Body of pancreas (tissue), 4 donors: ENCODE results near the gene TBXA2R. TPM values are rescaled to one million over a fixed set of nuclear protein-coding genes. Genes with fewer than 3 reads are reported as not detected.
A peak's percentile ranks its signal among the peaks of the same experiment; 100 is the strongest.

Experiments
- ATAC-seq: fragments of 150-250 bp; one replicate; pipeline ENCODE4 v1.9.1; 2016
- DNase-seq, 4 donors: peaks; one replicate each; pipeline ENCODE4 v3.0.0-alpha.2; 2019
- H3K27ac ChIP-seq, 4 donors: fragments of 200-600 bp; sonication (generic); 1 replicate in 3 of 4; 2 replicates in 1 of 4; pipeline versions ENCODE4 v1.5.1 to v1.6.1; 2016 to 2019; ENCODE audit warnings: mild to moderate bottlenecking in 1 of 4, mixed read lengths in 1 of 4, moderate library complexity in 1 of 4
- H3K27me3 ChIP-seq, 2 donors: fragments of 200-600 bp; sonication (generic); one replicate each; pipeline ENCODE4 v1.6.0; 2016; ENCODE audit warnings: mild to moderate bottlenecking in 1 of 2
- H3K36me3 ChIP-seq, 2 donors: fragments of 200-600 bp; sonication (generic); replicated peaks in 1 of 2; 2 replicates each; pipeline ENCODE4 v1.5.1; 2016; ENCODE audit warnings: low read depth in 2 of 2; ENCODE audit not compliant: insufficient read depth in 1 of 2
- H3K4me1 ChIP-seq: fragments of 200-600 bp; sonication (generic); one replicate; pipeline ENCODE4 v1.6.0; 2016
- H3K4me3 ChIP-seq, 2 donors: fragments of 200-600 bp; sonication (generic); 1 replicate in 1 of 2; 2 replicates in 1 of 2; pipeline ENCODE4 v1.5.1; 2016 to 2019
- H3K9me3 ChIP-seq, 3 donors: fragments of 200-600 bp; sonication (generic); 1 replicate in 2 of 3; 2 replicates in 1 of 3; pipeline ENCODE4 v1.5.1; 2016
- CTCF ChIP-seq, 7 experiments: fragments of 450-650 bp in 4 of 7; fragments of 200-600 bp in 3 of 7; sonication (generic) in 3 of 7; IDR thresholded peaks; one replicate each; pipeline ENCODE4 v1.5.1; 2016 to 2019; ENCODE audit warnings: antibody characterized with exemption in 7 of 7
- POLR2A ChIP-seq, 3 donors: fragments of 450-650 bp; IDR thresholded peaks; one replicate each; pipeline ENCODE4 v1.6.1; 2016; ENCODE audit warnings: antibody characterized with exemption in 3 of 3, mild to moderate bottlenecking in 2 of 3
- WGBS, 2 donors: methylation state at CpG; one replicate each; pipeline ENCODE4 v1.1.5; 2017; 5-methylcytosine and 5-hydroxymethylcytosine counted together
- intact Hi-C: fragments of 100-400 bp; cut with DNase I; formaldehyde crosslinking; loops from one replicate; pipeline ENCODE4 v1.15.1; 2023
- total RNA-seq, 2 donors: library from RNA; depleted of rRNA; stranded (reverse); fragments of >200 nt; gene quantifications; one replicate each; pipeline ENCODE4 v1.1.0, GENCODE V29; 2016

Gene TBXA2R
- total RNA-seq, 2 donors from 2014 or later, result 0.52 to 3.0 TPM

- peak; percentile 52 to 61 (median 57) for DNase-seq
- H3K4me3 ChIP-seq, result peak overlapping the region; percentile 71 to 75
- WGBS, 2 donors, result 1% methylated on average over 23 to 44 of the region's 60 CpGs
- TF ChIP-seq CTCF (IDR thresholded peaks at IDR 0.05) (peak in 3 of 7 experiments; percentile 16 to 21 (median 17)), POLR2A (IDR thresholded peaks at IDR 0.05) (no peak)
- peak; percentile 52 for ATAC-seq
- H3K36me3 ChIP-seq, result no peaks in the 10 kb centered on the region
- H3K27me3 ChIP-seq, result no peaks in the 10 kb centered on the region
- peak overlapping the region; percentile 5 to 77 (median 64) for H3K27ac ChIP-seq
- no peaks in the 10 kb centered on the region for H3K9me3 ChIP-seq
- peaks cover 45% of the 10 kb centered on the region for H3K4me1 ChIP-seq
- intact Hi-C loops, result no loop called here
Measured at GRCh38 chr19:3556978-3557460, 49.7 kb downstream of the TBXA2R start.

GRCh38 chr19:3556423-3556977, 50.2 kb downstream of the TBXA2R start:
- ATAC-seq, result no peak

GRCh38 chr19:3555653-3556422, 50.8 kb downstream of the TBXA2R start:
- no peak overlapping the region for H3K27ac ChIP-seq
- DNase-seq, result no peak
- H3K4me1 ChIP-seq, result peaks cover 45% of the 10 kb centered on the region

More at GRCh38 chr19:3556423-3556977, 50.2 kb downstream of the TBXA2R start:
- DNase-seq, result no peak
- no peaks in the 10 kb centered on the region for H3K36me3 ChIP-seq
- no peaks in the 10 kb centered on the region for H3K9me3 ChIP-seq
- intact Hi-C loops, result no loop called here
- TF ChIP-seq CTCF (IDR thresholded peaks at IDR 0.05), result no peak
- TF ChIP-seq POLR2A (IDR thresholded peaks at IDR 0.05), result no peak
- peak overlapping the region in 3 of 4 donors; percentile 5 to 77 (median 74) for H3K27ac ChIP-seq
- WGBS, 2 donors, result 15 to 21% methylated on average over 9 of the region's 9 CpGs
- peak overlapping the region; percentile 71 to 75 for H3K4me3 ChIP-seq
- peaks cover 45% of the 10 kb centered on the region for H3K4me1 ChIP-seq
- no peaks in the 10 kb centered on the region for H3K27me3 ChIP-seq

GRCh38 chr19:3554254-3555083, 52.2 kb downstream of the TBXA2R start:
- intact Hi-C loops, result no loop called here
- Histone ChIP-seq H3K36me3 (no peaks in the 10 kb centered on the region), H3K9me3 (no peaks in the 10 kb centered on the region), H3K4me3 (no peak overlapping the region), H3K27me3 (no peaks in the 10 kb centered on the region), H3K4me1 (peaks cover 45% of the 10 kb centered on the region), H3K27ac (peak overlapping the region in 1 of 4 donors; percentile 39)
- no peak for DNase-seq
- no peak for ATAC-seq
- WGBS, 2 donors, result 79 to 82% methylated on average over 20 to 21 of the region's 21 CpGs
- no peak for TF ChIP-seq POLR2A (IDR thresholded peaks at IDR 0.05)
- no peak for TF ChIP-seq CTCF (IDR thresholded peaks at IDR 0.05)

More at GRCh38 chr19:3555653-3556422, 50.8 kb downstream of the TBXA2R start:
- H3K27me3 ChIP-seq, result no peaks in the 10 kb centered on the region
- H3K9me3 ChIP-seq, result no peaks in the 10 kb centered on the region
- no peaks in the 10 kb centered on the region for H3K36me3 ChIP-seq
- 48 to 51% methylated on average over 4 to 14 of the region's 15 CpGs for WGBS, 2 donors
- TF ChIP-seq POLR2A (IDR thresholded peaks at IDR 0.05) (no peak), CTCF (IDR thresholded peaks at IDR 0.05) (no peak)
- no peak for ATAC-seq
- intact Hi-C loops, result no loop called here
- H3K4me3 ChIP-seq, result peak overlapping the region; percentile 71 to 75
